HepG2 (cell line): ENCODE data around the gene SMIM13. TPM values are rescaled to one million over a fixed set of nuclear protein-coding genes. Genes with fewer than 3 reads are reported as not detected.

Experiments
- ARNT2 ChIP-seq: sonication (generic); formaldehyde crosslinking; IDR thresholded peaks from 2 replicates; pipeline ENCODE4 v1.8.0; 2022; ENCODE audit warnings: mild to moderate bottlenecking, low read depth, missing genetic modification reagents, moderate library complexity
- KLF13 ChIP-seq: sonication (generic); formaldehyde crosslinking; IDR thresholded peaks from 2 replicates; pipeline ENCODE4 v1.4.0; 2020; ENCODE audit warnings: mild to moderate bottlenecking, missing genetic modification reagents
- KLF15 ChIP-seq: sonication (generic); formaldehyde crosslinking; IDR thresholded peaks from 2 replicates; pipeline ENCODE4 v1.8.1; 2023; ENCODE audit warnings: borderline replicate concordance, mild to moderate bottlenecking, inconsistent platforms, missing genetic modification reagents, mixed read lengths
- MYC ChIP-seq: sonication (generic); formaldehyde crosslinking; IDR thresholded peaks from 2 replicates; pipeline ENCODE4 v1.9.0; 2021; ENCODE audit warnings: missing genetic modification reagents, borderline replicate concordance
- NR2F6 ChIP-seq, 2 experiments: IDR thresholded peaks; 2 replicates each; pipeline ENCODE4 v1.6.1; 2016; ENCODE audit warnings: antibody characterized with exemption in 1 of 2, mild to moderate bottlenecking in 1 of 2
- RFX1 ChIP-seq: fragments of 450-650 bp; IDR thresholded peaks from 2 replicates; pipeline ENCODE4 v1.6.1; 2017
- SKI ChIP-seq: fragments of 450-650 bp; IDR thresholded peaks from one replicate; pipeline ENCODE4 v1.6.1; 2018; ENCODE audit warnings: mild to moderate bottlenecking; ENCODE audit not compliant: partially characterized antibody
- SMC3 ChIP-seq: IDR thresholded peaks from 2 replicates; pipeline ENCODE4 v1.6.1; 2011; ENCODE audit warnings: low read length, improper control_type of control experiment
- SSRP1 ChIP-seq: IDR thresholded peaks from 2 replicates; pipeline ENCODE4 v1.6.1; 2016; ENCODE audit warnings: control low read depth
- ZBTB1 ChIP-seq: sonication (generic); formaldehyde crosslinking; IDR thresholded peaks from 2 replicates; pipeline ENCODE4 v1.4.0; 2020; ENCODE audit warnings: missing genetic modification reagents, borderline replicate concordance
- ZBTB7A ChIP-seq: sonication (generic); formaldehyde crosslinking; IDR thresholded peaks from 2 replicates; pipeline ENCODE4 v1.8.0; 2022; ENCODE audit warnings: mild to moderate bottlenecking, missing genetic modification reagents
- ZFP36L2 ChIP-seq: sonication (generic); formaldehyde crosslinking; IDR thresholded peaks from 2 replicates; pipeline ENCODE4 v1.4.0; 2020; ENCODE audit warnings: missing genetic modification reagents
- ZNF775 ChIP-seq: sonication (generic); formaldehyde crosslinking; IDR thresholded peaks from 2 replicates; pipeline ENCODE4 v1.4.0; 2020; ENCODE audit warnings: missing genetic modification reagents, mild to moderate bottlenecking, moderate library complexity, borderline replicate concordance
- ZNF782 ChIP-seq: sonication (generic); formaldehyde crosslinking; IDR thresholded peaks from 2 replicates; pipeline ENCODE4 v1.4.0; 2020; ENCODE audit warnings: missing genetic modification reagents, mild to moderate bottlenecking, borderline replicate concordance
- ZSCAN21 ChIP-seq: sonication (generic); formaldehyde crosslinking; IDR thresholded peaks from 2 replicates; pipeline ENCODE4 v1.8.0; 2022; ENCODE audit warnings: mild to moderate bottlenecking, missing genetic modification reagents, moderate library complexity, borderline replicate concordance
- polyA plus RNA-seq, 8 experiments: library from polyadenylated mRNA; depleted of rRNA in 3 of 8; stranded (reverse) in 7 of 8; unstranded in 1 of 8; fragments of >200 nt; fragmentation: Illumina TruSeq in 4 of 8; extraction: Trizol in 4 of 8; gene quantifications; 2 replicates each; pipeline versions ENCODE4 v1.2.1 to v1.2.3, GENCODE V29; 2011 to 2016; ENCODE audit warnings: low read depth in 4 of 8, missing spikeins in 1 of 8, mixed read lengths in 1 of 8; ENCODE audit not compliant: insufficient read depth in 1 of 8
- total RNA-seq, 5 experiments: library from RNA; depleted of rRNA; stranded (reverse); fragments of >200 nt; fragmentation: Illumina TruSeq; extraction: Trizol; gene quantifications; 2 replicates each; pipeline ENCODE4 v1.2.3, GENCODE V29; 2016; ENCODE audit warnings: low read depth in 1 of 5
- TF ChIP-seq, protein P1 (sequence below): sonication (generic); formaldehyde crosslinking; conservative IDR thresholded peaks from 2 replicates; pipeline ENCODE4 v1.4.0; 2020; ENCODE audit warnings: mild to moderate bottlenecking, missing genetic modification reagents, moderate library complexity
- TF ChIP-seq, protein P2 (sequence below): sonication (generic); formaldehyde crosslinking; IDR thresholded peaks from 2 replicates; pipeline ENCODE4 v1.8.1; 2023; ENCODE audit warnings: mild to moderate bottlenecking, missing genetic modification reagents
- TF ChIP-seq, protein P3 (sequence below): sonication (generic); formaldehyde crosslinking; IDR thresholded peaks from 2 replicates; pipeline ENCODE4 v1.8.1; 2023; ENCODE audit warnings: mild to moderate bottlenecking, missing genetic modification reagents, borderline replicate concordance
- TF ChIP-seq, protein P4 (sequence below): sonication (generic); formaldehyde crosslinking; IDR thresholded peaks from 2 replicates; pipeline ENCODE4 v1.8.0; 2022; ENCODE audit warnings: missing genetic modification reagents, mild to moderate bottlenecking, inconsistent platforms, borderline replicate concordance
- TF ChIP-seq, protein P5 (sequence below): sonication (generic); formaldehyde crosslinking; IDR thresholded peaks from 2 replicates; pipeline ENCODE4 v1.9.0; 2021; ENCODE audit warnings: missing genetic modification reagents, borderline replicate concordance

Gene SMIM13
- total and polyA plus RNA-seq, 2 of the 13 experiments (the other 11 are each of a cell fraction or from before 2014, with no cell fraction given): 2.7 to 10.2 TPM

DNA sequence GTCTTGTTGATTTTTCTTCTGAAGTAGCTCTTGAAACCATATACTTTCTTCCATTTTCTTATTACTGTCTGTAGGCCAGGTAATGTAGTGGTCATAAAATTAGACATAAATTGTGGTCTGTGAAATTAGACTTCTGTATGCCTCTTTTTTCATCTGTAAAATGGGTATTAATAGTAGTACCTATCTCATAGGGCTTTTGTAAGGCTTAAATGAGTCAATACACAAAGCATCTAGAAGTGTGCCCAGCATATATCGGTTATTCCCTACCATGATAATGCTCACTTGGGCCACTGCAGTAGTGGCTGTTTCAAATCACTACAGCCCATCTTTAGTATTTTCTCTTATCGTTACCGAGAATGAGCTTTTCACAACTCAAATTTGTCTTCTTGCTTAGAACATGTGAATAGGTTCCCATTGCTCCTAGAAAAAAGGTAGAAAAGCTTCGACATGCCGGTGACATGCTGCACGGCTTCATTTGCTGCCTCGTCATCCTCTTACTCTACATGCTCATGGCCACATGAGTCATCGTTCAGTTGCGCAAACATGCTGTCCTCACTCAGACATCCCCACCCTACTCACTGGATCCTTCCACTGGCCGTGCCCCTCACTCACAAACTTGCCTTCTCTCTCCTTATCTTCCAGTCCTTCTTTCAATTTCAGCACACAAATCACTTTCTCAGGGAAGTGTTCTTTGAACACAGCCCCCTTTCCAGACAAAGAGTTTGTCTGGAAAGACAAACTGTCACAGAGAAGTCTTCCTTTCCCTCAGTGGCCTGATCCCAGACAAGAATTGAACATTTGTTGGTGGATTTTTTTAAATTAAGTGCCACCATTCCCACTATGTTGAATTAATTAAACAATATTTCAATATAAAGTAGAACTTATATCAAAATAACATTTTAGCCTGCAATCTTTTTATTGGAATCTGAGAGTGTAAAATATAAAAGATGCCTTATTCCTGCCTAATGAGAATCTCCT lies 50.0 kb downstream of the SMIM13 start (continued):
- TF ChIP-seq, protein P1, sequence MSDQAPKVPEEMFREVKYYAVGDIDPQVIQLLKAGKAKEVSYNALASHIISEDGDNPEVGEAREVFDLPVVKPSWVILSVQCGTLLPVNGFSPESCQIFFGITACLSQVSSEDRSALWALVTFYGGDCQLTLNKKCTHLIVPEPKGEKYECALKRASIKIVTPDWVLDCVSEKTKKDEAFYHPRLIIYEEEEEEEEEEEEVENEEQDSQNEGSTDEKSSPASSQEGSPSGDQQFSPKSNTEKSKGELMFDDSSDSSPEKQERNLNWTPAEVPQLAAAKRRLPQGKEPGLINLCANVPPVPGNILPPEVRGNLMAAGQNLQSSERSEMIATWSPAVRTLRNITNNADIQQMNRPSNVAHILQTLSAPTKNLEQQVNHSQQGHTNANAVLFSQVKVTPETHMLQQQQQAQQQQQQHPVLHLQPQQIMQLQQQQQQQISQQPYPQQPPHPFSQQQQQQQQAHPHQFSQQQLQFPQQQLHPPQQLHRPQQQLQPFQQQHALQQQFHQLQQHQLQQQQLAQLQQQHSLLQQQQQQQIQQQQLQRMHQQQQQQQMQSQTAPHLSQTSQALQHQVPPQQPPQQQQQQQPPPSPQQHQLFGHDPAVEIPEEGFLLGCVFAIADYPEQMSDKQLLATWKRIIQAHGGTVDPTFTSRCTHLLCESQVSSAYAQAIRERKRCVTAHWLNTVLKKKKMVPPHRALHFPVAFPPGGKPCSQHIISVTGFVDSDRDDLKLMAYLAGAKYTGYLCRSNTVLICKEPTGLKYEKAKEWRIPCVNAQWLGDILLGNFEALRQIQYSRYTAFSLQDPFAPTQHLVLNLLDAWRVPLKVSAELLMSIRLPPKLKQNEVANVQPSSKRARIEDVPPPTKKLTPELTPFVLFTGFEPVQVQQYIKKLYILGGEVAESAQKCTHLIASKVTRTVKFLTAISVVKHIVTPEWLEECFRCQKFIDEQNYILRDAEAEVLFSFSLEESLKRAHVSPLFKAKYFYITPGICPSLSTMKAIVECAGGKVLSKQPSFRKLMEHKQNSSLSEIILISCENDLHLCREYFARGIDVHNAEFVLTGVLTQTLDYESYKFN: 0 out of 2 replicates have a peak, but pooled peaks have one; percentile 9
- TF ChIP-seq, protein P2, sequence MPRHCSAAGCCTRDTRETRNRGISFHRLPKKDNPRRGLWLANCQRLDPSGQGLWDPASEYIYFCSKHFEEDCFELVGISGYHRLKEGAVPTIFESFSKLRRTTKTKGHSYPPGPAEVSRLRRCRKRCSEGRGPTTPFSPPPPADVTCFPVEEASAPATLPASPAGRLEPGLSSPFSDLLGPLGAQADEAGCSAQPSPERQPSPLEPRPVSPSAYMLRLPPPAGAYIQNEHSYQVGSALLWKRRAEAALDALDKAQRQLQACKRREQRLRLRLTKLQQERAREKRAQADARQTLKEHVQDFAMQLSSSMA (CRISPR knock-in tag): no peak
- TF ChIP-seq ZBTB1 (CRISPR knock-in tag): no peak
- TF ChIP-seq, protein P3, sequence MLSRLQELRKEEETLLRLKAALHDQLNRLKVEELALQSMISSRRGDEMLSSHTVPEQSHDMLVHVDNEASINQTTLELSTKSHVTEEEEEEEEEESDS (CRISPR knock-in tag): no peak
- TF ChIP-seq, protein P4, sequence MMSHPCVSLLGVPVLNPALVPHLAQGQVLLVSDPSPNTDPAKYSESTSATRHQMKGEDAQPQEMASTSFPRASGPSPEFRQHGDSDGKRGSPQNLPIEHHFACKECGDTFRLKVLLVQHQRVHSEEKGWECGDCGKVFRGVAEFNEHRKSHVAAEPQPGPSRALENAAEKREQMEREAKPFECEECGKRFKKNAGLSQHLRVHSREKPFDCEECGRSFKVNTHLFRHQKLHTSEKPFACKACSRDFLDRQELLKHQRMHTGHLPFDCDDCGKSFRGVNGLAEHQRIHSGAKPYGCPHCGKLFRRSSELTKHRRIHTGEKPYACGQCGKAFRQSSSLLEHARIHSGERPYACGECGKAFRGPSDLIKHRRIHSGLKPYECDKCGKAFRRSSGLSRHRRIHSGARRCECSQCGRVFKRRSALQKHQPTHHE (CRISPR knock-in tag): no peak
- TF ChIP-seq ZFP36L2 (CRISPR knock-in tag): no peak
- peak; percentile 64; the same call in 1 of the 2 replicates for TF ChIP-seq ARNT2 (CRISPR knock-in tag)
- no peak for TF ChIP-seq RFX1
- peak; percentile 62; the same call in 1 of the 2 replicates for TF ChIP-seq SSRP1 (CRISPR knock-in tag)
- no peak for TF ChIP-seq ZNF775 (CRISPR knock-in tag)
- no peak for TF ChIP-seq NR2F6 (IDR thresholded peaks at IDR 0.05)
- peak; percentile 82 for TF ChIP-seq NR2F6 (CRISPR knock-in tag; IDR thresholded peaks at IDR 0.05)
- TF ChIP-seq KLF15 (CRISPR knock-in tag): no peak
- no peak for TF ChIP-seq KLF13 (CRISPR knock-in tag)
- peak; percentile 30 for TF ChIP-seq SKI
- peak; percentile 72; the same call in 1 of the 2 replicates for TF ChIP-seq MYC (CRISPR knock-in tag)
- TF ChIP-seq, protein P5, sequence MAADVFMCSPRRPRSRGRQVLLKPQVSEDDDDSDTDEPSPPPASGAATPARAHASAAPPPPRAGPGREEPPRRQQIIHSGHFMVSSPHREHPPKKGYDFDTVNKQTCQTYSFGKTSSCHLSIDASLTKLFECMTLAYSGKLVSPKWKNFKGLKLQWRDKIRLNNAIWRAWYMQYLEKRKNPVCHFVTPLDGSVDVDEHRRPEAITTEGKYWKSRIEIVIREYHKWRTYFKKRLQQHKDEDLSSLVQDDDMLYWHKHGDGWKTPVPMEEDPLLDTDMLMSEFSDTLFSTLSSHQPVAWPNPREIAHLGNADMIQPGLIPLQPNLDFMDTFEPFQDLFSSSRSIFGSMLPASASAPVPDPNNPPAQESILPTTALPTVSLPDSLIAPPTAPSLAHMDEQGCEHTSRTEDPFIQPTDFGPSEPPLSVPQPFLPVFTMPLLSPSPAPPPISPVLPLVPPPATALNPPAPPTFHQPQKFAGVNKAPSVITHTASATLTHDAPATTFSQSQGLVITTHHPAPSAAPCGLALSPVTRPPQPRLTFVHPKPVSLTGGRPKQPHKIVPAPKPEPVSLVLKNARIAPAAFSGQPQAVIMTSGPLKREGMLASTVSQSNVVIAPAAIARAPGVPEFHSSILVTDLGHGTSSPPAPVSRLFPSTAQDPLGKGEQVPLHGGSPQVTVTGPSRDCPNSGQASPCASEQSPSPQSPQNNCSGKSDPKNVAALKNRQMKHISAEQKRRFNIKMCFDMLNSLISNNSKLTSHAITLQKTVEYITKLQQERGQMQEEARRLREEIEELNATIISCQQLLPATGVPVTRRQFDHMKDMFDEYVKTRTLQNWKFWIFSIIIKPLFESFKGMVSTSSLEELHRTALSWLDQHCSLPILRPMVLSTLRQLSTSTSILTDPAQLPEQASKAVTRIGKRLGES (CRISPR knock-in tag): no peak
- TF ChIP-seq SMC3: peak; percentile 20; the same call in 1 of the 2 replicates
- 0 out of 2 replicates have a peak, but pooled peaks have one; percentile 57 for TF ChIP-seq ZBTB7A (CRISPR knock-in tag)
- no peak for TF ChIP-seq ZNF782
- peak; percentile 80 for TF ChIP-seq ZSCAN21
